Measurements from ENCODE around the gene HDAC4.
"Not testable (repeated sequence)": the region's sequence is repeated elsewhere in the genome, so short reads cannot be mapped to it uniquely, and the experiment has no call there.

Gene HDAC4

GRCh38 chr2:239069362-239070333, 331.2 kb downstream of the HDAC4 start:
- DNase-seq: not testable (repeated sequence)

GRCh38 chr2:239068411-239068810, 332.4 kb downstream of the HDAC4 start:
- no peak for DNase-seq

- DNase-seq: no peak
Measured at GRCh38 chr2:239067196-239067865, 333.5 kb downstream of the HDAC4 start.

GRCh38 chr2:239066597-239066996, 334.2 kb downstream of the HDAC4 start:
- no peak for DNase-seq

- no peak for DNase-seq
Measured at GRCh38 chr2:239065962-239066361, 334.9 kb downstream of the HDAC4 start.

- no peak for DNase-seq
Measured at GRCh38 chr2:239065537-239065936, 335.3 kb downstream of the HDAC4 start.

GRCh38 chr2:239064891-239065290, 335.9 kb downstream of the HDAC4 start:
- DNase-seq: no peak

GRCh38 chr2:239064253-239064652, 336.6 kb downstream of the HDAC4 start:
- no peak for DNase-seq

- no peak for DNase-seq
Measured at GRCh38 chr2:239062743-239063142, 338.1 kb downstream of the HDAC4 start.

GRCh38 chr2:239061824-239062570, 338.8 kb downstream of the HDAC4 start:
- no peak for DNase-seq

- DNase-seq: no peak
Measured at GRCh38 chr2:239061121-239061666, 339.6 kb downstream of the HDAC4 start.

- no peak for DNase-seq
Measured at GRCh38 chr2:239060676-239061075, 340.1 kb downstream of the HDAC4 start.

- DNase-seq: no peak
Measured at GRCh38 chr2:239059854-239060253, 341.0 kb downstream of the HDAC4 start.

GRCh38 chr2:239058766-239059165, 342.1 kb downstream of the HDAC4 start:
- no peak for DNase-seq

- DNase-seq: no peak
Measured at GRCh38 chr2:239057533-239057932, 343.3 kb downstream of the HDAC4 start.

GRCh38 chr2:239056611-239057010, 344.2 kb downstream of the HDAC4 start:
- no peak for DNase-seq

GRCh38 chr2:239055756-239056493, 344.9 kb downstream of the HDAC4 start:
- DNase-seq: no peak

- DNase-seq: no peak
Measured at GRCh38 chr2:239054921-239055320, 345.9 kb downstream of the HDAC4 start.

- no peak for DNase-seq
Measured at GRCh38 chr2:239053801-239054503, 346.9 kb downstream of the HDAC4 start.

- no peak for DNase-seq
Measured at GRCh38 chr2:239052798-239053665, 347.8 kb downstream of the HDAC4 start.

Measured in right hindlimb (tissue), 1 donor.